Posterior vena cava (tissue), 2 donors: ENCODE data around the gene OR2T12. TPM values are rescaled to one million over a fixed set of nuclear protein-coding genes. Genes with fewer than 3 reads are reported as not detected.
"Not testable (repeated sequence)": the region's sequence is repeated elsewhere in the genome, so short reads cannot be mapped to it uniquely, and the experiment has no call there.

Experiments used
- DNase-seq: peaks from one replicate; pipeline ENCODE4 v3.0.0-alpha.2; 2020; ENCODE audit warnings: low spot score
- intact Hi-C, 2 donors: fragments of 100-400 bp; cut with DNase I; formaldehyde crosslinking; loops; one replicate each; pipeline versions ENCODE4 v1.14.1 to v1.14.2; 2022 to 2023
- long read RNA-seq, 2 donors: library from polyadenylated mRNA; unstranded; transcript quantifications; one replicate each; pipeline ENCODE4 v2.0.0, GENCODE V29; 2020 to 2021
- total RNA-seq, 2 donors: library from RNA; stranded (reverse); fragmentation: NEBNext Ultra II Directional; extraction: Animal tissue kit (Norgen Biotek cat#: 25700); gene quantifications; one replicate each; pipeline ENCODE4 v1.2.1, GENCODE V29; 2021
- donor health status: DM: yes; HTN: yes; CAD: no.
- donor health status: DM: yes; HTN: yes; CAD: no.

The OR2T12 gene
- not detected for total RNA-seq
- long read RNA-seq, donor 1: 0 reads
- long read RNA-seq, donor 2: 0 reads

- intact Hi-C loops: no loop called here
- no peak for DNase-seq
Measured at GRCh38 chr1:248303324-248303723, at the start of gene OR2T12. Gene OR2T12, minus strand, starts transcription at chr1:248303424. Its CDS starts 7,846 bp downstream, at chr1:248295578.

GRCh38 chr1:248348475-248348874 lies 45.3 kb upstream of the OR2T12 start, which contains the start of gene OR14C36:
Gene OR14C36, plus strand, starts transcription at chr1:248348775. Its CDS starts 0 bp downstream, at chr1:248348775.
- intact Hi-C loops: no loop called here

GRCh38 chr1:248343451-248343850 lies 40.2 kb upstream of the OR2T12 start:
- no peak for DNase-seq
- intact Hi-C loops: no loop called here

More at GRCh38 chr1:248348475-248348874, 45.3 kb upstream of the OR2T12 start, which contains the start of gene OR14C36:
- DNase-seq: no peak

- intact Hi-C loops: no loop called here
- no peak for DNase-seq
Measured at GRCh38 chr1:248324468-248324867, 21.2 kb upstream of the OR2T12 start, which contains the start of gene OR2M7. Gene OR2M7, minus strand, starts transcription at chr1:248324568. Its CDS starts 0 bp downstream, at chr1:248324568.

GRCh38 chr1:248316796-248317195 lies 13.6 kb upstream of the OR2T12 start:
- intact Hi-C loops: no loop called here
- no peak for DNase-seq

GRCh38 chr1:248306740-248307139 lies 3.5 kb upstream of the OR2T12 start:
- DNase-seq: peak; percentile 43
- intact Hi-C loops: not testable (repeated sequence)

- intact Hi-C loops: no loop called here
- peak; percentile 50 for DNase-seq
Measured at GRCh38 chr1:248306103-248306502, 2.9 kb upstream of the OR2T12 start.

GRCh38 chr1:248305672-248306071 lies 2.4 kb upstream of the OR2T12 start:
- intact Hi-C loops, DNase-seq: not testable (repeated sequence)

- no peak for DNase-seq
- intact Hi-C loops: no loop called here
Measured at GRCh38 chr1:248288391-248288790, 14.8 kb downstream of the OR2T12 start.

GRCh38 chr1:248277876-248278275 lies 25.3 kb downstream of the OR2T12 start, which contains the start of gene OR2T33:
Gene OR2T33, minus strand, starts transcription at chr1:248277976. Its CDS starts 4,162 bp downstream, at chr1:248273814.
- DNase-seq: no peak
- intact Hi-C loops: no loop called here

GRCh38 chr1:248273225-248273624 lies 30.0 kb downstream of the OR2T12 start:
- DNase-seq, intact Hi-C loops: not testable (repeated sequence)

GRCh38 chr1:248268178-248268577 lies 35.0 kb downstream of the OR2T12 start:
- no peak for DNase-seq
- intact Hi-C loops: no loop called here

- DNase-seq, intact Hi-C loops: not testable (repeated sequence)
Measured at GRCh38 chr1:248259309-248259708, 43.9 kb downstream of the OR2T12 start.

GRCh38 chr1:248243204-248243603 lies 60.0 kb downstream of the OR2T12 start:
- intact Hi-C loops: no loop called here
- DNase-seq: peak; percentile 61

Other genes starting within 250 kb of the OR2T12 start
- gene OR2L13, start 208.2 kb downstream of the OR2T12 start, total RNA-seq: not detected
- not detected for gene OR2M5, start 158.3 kb downstream of the OR2T12 start, total RNA-seq
- gene OR2M2, start 128.6 kb downstream of the OR2T12 start, total RNA-seq: not detected
- gene OR2M3, start 106.2 kb downstream of the OR2T12 start, total RNA-seq: not detected
- gene OR2M4, start 72.0 kb downstream of the OR2T12 start, total RNA-seq: not detected
- not detected for gene OR2T33, start 25.4 kb downstream of the OR2T12 start, total RNA-seq
- not detected for gene OR2M7, start 21.1 kb upstream of the OR2T12 start, total RNA-seq
- gene OR14C36, start 45.4 kb upstream of the OR2T12 start, total RNA-seq: not detected
- gene OR2T4, start 58.2 kb upstream of the OR2T12 start, total RNA-seq: not detected
- gene OR2T6, start 72.3 kb upstream of the OR2T12 start, total RNA-seq: not detected
- gene OR2T1, start 99.6 kb upstream of the OR2T12 start, total RNA-seq: not detected
- not detected for gene OR2T2, start 142.2 kb upstream of the OR2T12 start, total RNA-seq
- gene OR2T3, start 169.9 kb upstream of the OR2T12 start, total RNA-seq: not detected
- not detected for gene OR2T5, start 185.2 kb upstream of the OR2T12 start, total RNA-seq
- gene OR2G6, start 204.6 kb upstream of the OR2T12 start, total RNA-seq: not detected